Right atrium auricular region (tissue), 2 donors: ENCODE results near the gene MLEC. TPM values are rescaled to one million over a fixed set of nuclear protein-coding genes. Genes with fewer than 3 reads are reported as not detected.
A peak's percentile ranks its signal among the peaks of the same experiment; 100 is the strongest.

Source experiments
- DNase-seq: peaks from one replicate; pipeline ENCODE4 v3.0.0-alpha.2; 2019; ENCODE audit warnings: low spot score
- H3K27ac ChIP-seq, 2 donors: fragments of 200-600 bp; sonication (generic); 1 replicate in 1 of 2; 2 replicates in 1 of 2; pipeline ENCODE4 v1.5.1; 2016 to 2019
- H3K27me3 ChIP-seq, 2 donors: fragments of 200-600 bp; sonication (generic); one replicate each; pipeline versions ENCODE4 v1.5.1 to v1.6.0; 2017 to 2019
- H3K36me3 ChIP-seq: fragments of 200-600 bp; sonication (generic); one replicate; pipeline ENCODE4 v1.5.1; 2016
- H3K4me1 ChIP-seq, 2 donors: fragments of 200-600 bp; sonication (generic); one replicate each; pipeline versions ENCODE4 v1.5.1 to v1.6.0; 2017 to 2019
- H3K4me3 ChIP-seq, 2 donors: fragments of 200-600 bp; sonication (generic); 1 replicate in 1 of 2; 2 replicates in 1 of 2; pipeline ENCODE4 v1.5.1; 2017 to 2019; ENCODE audit warnings: mild to moderate bottlenecking in 1 of 2, moderate library complexity in 1 of 2
- H3K9me3 ChIP-seq, 2 donors: fragments of 200-600 bp; sonication (generic); one replicate each; pipeline ENCODE4 v1.5.1; 2019
- total RNA-seq, 2 donors: library from RNA; depleted of rRNA; stranded (reverse); fragments of >200 nt; gene quantifications; one replicate each; pipeline ENCODE4 v1.1.0, GENCODE V29; 2016
- TF ChIP-seq, protein P1 (sequence below), 2 donors: fragments of 200-600 bp; sonication (generic); IDR thresholded peaks; one replicate each; pipeline ENCODE4 v1.5.1; 2019; ENCODE audit warnings: antibody characterized with exemption in 2 of 2

The MLEC gene
- total RNA-seq, 2 donors from 2014 or later = 89.7 to 179 TPM

DNA sequence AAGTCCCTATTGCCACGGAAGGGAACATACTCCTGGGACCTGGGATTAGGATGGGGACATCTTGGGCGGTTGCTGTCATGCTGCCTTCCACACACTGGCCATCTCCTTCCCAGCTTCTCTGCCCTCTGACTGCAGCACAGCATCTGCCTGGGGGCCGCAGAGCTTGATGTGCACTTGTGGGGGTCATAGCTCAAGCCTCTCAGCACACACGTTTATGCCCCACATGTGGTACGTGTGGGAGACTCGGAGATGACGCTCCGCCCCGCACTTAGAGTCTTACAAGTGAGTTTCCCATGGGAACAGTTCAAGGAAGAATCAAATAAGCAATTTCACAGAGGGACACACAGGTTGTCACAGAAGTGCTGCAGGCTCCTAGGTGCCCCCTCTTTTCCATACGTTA, 47.3 kb downstream of the MLEC start:
- H3K27ac ChIP-seq = no peak overlapping the region
- TF ChIP-seq, protein P1, sequence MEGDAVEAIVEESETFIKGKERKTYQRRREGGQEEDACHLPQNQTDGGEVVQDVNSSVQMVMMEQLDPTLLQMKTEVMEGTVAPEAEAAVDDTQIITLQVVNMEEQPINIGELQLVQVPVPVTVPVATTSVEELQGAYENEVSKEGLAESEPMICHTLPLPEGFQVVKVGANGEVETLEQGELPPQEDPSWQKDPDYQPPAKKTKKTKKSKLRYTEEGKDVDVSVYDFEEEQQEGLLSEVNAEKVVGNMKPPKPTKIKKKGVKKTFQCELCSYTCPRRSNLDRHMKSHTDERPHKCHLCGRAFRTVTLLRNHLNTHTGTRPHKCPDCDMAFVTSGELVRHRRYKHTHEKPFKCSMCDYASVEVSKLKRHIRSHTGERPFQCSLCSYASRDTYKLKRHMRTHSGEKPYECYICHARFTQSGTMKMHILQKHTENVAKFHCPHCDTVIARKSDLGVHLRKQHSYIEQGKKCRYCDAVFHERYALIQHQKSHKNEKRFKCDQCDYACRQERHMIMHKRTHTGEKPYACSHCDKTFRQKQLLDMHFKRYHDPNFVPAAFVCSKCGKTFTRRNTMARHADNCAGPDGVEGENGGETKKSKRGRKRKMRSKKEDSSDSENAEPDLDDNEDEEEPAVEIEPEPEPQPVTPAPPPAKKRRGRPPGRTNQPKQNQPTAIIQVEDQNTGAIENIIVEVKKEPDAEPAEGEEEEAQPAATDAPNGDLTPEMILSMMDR (IDR thresholded peaks at IDR 0.05) = no peak
- H3K4me1 ChIP-seq = no peaks in the 10 kb centered on the region
- no peak for DNase-seq
- H3K36me3 ChIP-seq = peaks cover 33% of the 10 kb centered on the region
- H3K27me3 ChIP-seq = no peaks in the 10 kb centered on the region
- no peak overlapping the region for H3K4me3 ChIP-seq
- no peaks in the 10 kb centered on the region for H3K9me3 ChIP-seq

DNA sequence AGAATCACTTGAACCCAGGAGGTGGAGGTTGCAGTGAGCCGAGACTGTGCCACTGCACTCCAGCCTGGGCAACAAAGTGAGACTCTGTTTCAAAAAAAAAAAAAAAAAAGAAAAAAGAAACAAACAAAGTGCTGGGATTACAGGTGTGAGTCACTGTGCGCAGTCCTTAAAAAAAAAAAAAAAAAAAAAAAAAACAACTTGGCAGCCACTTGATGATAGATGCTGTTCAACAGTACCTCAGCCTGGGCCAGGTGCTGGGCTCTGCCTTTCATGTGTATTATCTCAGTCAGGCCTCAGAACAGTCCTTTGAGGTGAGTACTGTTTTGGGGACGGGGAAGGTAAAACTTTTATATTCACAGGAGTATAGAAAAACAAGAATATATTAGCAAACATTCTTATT, 48.2 kb downstream of the MLEC start:
- H3K27me3 ChIP-seq = no peaks in the 10 kb centered on the region
- no peak for DNase-seq
- H3K4me1 ChIP-seq = no peaks in the 10 kb centered on the region
- no peaks in the 10 kb centered on the region for H3K9me3 ChIP-seq
- peaks cover 31% of the 10 kb centered on the region for H3K36me3 ChIP-seq
- TF ChIP-seq, protein P1 (IDR thresholded peaks at IDR 0.05) = no peak
- H3K4me3 ChIP-seq = no peak overlapping the region
- no peak overlapping the region for H3K27ac ChIP-seq

DNA sequence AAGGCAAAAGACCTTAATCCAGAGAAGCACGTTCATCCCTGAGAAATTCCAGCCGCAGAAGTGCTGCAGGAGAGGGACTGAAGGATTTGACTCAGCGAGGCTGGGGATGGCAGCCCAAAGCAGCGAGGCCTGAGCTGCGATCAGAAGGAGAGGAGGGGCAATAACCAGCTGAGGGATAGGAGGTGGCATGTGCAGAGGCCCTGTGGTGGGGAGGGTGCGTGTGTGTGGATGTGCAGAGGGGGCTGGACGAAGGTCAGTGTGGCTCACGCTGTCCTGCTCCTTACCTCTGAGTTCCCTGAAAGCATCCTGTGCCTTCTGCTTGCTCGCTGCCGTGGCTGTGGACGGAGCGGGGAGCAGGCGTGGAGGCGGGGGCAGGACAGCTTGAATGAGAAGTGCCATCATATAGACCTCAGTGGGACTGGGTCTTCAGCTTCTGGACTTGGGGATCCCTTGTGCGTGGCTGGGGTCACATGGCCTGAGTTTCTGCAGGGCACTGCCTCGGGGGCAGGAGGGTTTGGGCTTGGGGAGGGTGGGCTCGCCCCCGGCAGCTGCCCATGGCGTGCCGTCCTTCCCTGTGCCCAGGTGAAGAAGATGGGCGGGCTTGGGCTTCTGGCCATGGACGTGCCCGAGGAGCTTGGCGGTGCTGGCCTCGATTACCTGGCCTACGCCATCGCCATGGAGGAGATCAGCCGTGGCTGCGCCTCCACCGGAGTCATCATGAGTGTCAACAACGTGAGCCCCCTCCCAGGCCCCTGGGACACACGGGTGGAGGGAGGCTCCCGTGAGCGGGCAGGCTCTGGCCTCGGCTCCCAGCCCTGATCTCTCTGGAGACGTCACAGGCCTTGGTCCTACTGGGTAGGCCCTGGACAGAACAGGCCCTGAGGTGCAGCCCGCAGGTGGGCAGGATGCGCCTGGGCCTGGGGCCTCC, 49.7 kb downstream of the MLEC start:
- Histone ChIP-seq H3K27me3 (no peaks in the 10 kb centered on the region), H3K36me3 (peaks cover 23% of the 10 kb centered on the region), H3K4me1 (no peaks in the 10 kb centered on the region), H3K9me3 (no peaks in the 10 kb centered on the region), H3K4me3 (no peak overlapping the region), H3K27ac (no peak overlapping the region)
- TF ChIP-seq, protein P1 (IDR thresholded peaks at IDR 0.05) = no peak
- DNase-seq = no peak

DNA sequence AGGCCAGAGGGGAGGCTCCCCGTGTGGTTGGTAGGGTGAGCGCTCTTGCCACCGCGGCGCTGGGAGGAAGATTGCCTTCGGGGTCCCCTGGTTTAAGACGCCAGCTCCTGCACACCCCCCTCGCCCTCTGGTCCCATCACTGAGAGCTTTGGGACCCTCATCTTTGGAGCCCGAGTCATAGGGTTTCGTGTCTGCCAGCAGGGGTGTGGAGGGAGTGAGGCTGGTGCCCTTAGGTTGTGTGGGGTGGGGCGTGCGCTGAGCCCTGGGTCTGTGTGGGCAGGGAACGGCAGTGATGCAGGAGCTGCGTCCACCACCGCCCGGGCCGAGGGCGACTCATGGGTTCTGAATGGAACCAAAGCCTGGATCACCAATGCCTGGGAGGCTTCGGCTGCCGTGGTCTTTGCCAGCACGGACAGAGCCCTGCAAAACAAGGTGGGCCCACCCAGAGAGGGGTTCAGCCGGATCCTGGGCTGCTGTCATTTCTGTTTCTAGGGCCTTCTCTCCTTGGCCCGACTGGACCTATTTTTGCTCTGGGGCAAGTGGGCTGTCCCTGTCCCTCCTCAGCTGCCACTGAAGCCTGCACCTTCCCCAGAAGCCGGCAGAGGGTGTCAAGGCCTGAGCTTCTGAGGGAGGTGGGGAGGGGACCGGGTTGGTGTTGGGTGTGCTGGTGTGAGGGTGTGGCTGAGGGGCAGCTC, 50.8 kb downstream of the MLEC start:
- Histone ChIP-seq H3K27ac (no peak overlapping the region), H3K4me1 (no peaks in the 10 kb centered on the region), H3K4me3 (no peak overlapping the region), H3K27me3 (no peaks in the 10 kb centered on the region), H3K36me3 (peaks cover 23% of the 10 kb centered on the region), H3K9me3 (no peaks in the 10 kb centered on the region)
- TF ChIP-seq, protein P1 (IDR thresholded peaks at IDR 0.05) = peak in 1 of 2 donors; percentile 24
- DNase-seq = no peak

DNA sequence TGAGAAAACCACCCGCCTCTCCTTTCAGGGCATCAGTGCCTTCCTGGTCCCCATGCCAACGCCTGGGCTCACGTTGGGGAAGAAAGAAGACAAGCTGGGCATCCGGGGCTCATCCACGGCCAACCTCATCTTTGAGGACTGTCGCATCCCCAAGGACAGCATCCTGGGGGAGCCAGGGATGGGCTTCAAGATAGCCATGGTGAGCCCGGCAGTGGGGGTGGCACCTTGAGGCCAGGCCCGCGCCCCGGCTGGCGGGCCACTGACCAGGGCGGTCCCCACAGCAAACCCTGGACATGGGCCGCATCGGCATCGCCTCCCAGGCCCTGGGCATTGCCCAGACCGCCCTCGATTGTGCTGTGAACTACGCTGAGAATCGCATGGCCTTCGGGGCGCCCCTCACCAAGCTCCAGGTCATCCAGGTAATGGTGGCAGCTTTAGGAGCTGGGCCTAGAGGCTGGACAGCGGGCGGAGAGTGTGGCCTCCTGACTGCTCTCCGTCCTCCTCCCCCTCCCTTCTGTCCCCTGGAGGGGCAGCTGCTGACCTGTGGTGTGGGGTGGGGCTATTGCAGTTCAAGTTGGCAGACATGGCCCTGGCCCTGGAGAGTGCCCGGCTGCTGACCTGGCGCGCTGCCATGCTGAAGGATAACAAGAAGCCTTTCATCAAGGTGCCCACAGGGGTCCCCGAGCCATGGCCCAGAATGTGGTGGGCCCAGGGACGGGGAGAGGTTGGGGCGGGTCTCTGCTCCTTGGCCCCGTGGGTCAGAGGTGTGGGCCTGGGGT, 51.5 kb downstream of the MLEC start:
- H3K4me3 ChIP-seq = no peak overlapping the region
- H3K27me3 ChIP-seq = no peaks in the 10 kb centered on the region
- TF ChIP-seq, protein P1 (IDR thresholded peaks at IDR 0.05) = no peak
- no peaks in the 10 kb centered on the region for H3K9me3 ChIP-seq
- no peak overlapping the region for H3K27ac ChIP-seq
- H3K36me3 ChIP-seq = peaks cover 23% of the 10 kb centered on the region
- H3K4me1 ChIP-seq = no peaks in the 10 kb centered on the region
- no peak for DNase-seq
